ENCODE measurements around the gene YTHDC2. TPM values are rescaled to one million over a fixed set of nuclear protein-coding genes. Genes with fewer than 3 reads are reported as not detected.

The YTHDC2 gene
- total and polyA plus RNA-seq, 10 of the 15 experiments (the other 5 are each of a cell fraction or from before 2014, with no cell fraction given) = 3.8 to 25.8 (median 16.4) TPM

DNA sequence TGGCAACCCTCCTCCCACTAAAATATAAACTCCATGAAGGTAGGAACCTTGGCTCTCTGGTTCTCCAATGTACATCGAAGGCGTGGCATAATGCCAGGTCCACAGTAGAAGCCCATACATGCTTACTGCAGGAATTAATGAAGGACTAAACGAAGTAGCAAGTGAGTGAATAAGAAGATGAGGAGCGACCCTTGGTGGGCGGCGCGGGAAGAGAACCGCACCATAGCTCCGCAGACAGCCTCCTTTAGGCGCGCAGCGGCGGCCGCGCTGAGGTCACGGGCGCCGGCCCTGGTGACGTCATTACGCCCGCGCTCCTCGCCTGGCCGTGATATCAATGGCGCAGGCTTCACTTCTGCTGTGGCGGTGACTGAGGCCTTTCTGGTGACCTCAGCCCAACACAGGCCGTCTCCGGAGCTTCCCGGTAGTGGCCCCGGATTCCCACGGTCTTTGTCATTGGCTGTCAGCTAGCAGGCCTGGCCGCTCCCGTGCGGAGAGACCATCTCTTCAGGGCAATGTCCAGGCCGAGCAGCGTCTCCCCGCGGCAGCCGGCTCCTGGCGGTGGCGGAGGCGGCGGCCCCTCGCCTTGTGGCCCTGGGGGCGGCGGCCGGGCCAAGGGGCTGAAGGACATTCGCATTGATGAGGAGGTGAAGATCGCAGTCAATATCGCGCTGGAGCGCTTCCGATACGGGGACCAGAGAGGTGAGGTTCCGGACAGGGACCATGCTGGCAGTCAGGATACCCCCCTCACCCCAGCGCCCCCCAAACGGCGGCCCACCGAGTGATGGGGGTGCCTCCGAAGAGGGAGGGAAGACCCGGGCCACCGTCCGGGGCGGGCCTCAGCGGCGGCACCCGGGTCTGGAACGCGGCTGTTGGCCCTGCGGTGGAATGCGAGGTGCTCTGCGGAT lies at the start of gene YTHDC2 (continued):
- TF ChIP-seq SMAD5 (IDR thresholded peaks at IDR 0.05; ENCODE audit: low read depth) (peak; percentile 85; the same call in 1 of the 2 replicates), RAD21 (IDR thresholded peaks at IDR 0.05; ENCODE audit: insufficient read depth, low read depth, low read length) (peak; percentile 35; the same call in 1 of the 2 replicates), SREBF1 (IDR thresholded peaks at IDR 0.05; ENCODE audit: low read length) (0 out of 2 replicates have a peak, but pooled peaks have one; percentile 28), ZNF24 (IDR thresholded peaks at IDR 0.05) (peak; percentile 97), CHD1 (IDR thresholded peaks at IDR 0.05; ENCODE audit: low read depth, low read length) (no peak), KAT2A (conservative IDR thresholded peaks at IDR 0.05; ENCODE audit: control insufficient read depth, low read depth, low read length) (no peak), EED (IDR thresholded peaks at IDR 0.05; ENCODE audit: low read depth) (no peak), HCFC1 (IDR thresholded peaks at IDR 0.05; ENCODE audit: low read length) (peak; percentile 29; the same call in 1 of the 2 replicates), BHLHE40 (IDR thresholded peaks at IDR 0.05; ENCODE audit: borderline replicate concordance in 1 of 2, low read depth in 2 of 2, low read length in 1 of 2) (peak; percentile 60 to 87; a peak in 3 of 4 replicates), NFXL1 (IDR thresholded peaks at IDR 0.05; ENCODE audit: borderline replicate concordance) (no peak), NR2C2 (IDR thresholded peaks at IDR 0.05; ENCODE audit: borderline replicate concordance, control insufficient read depth, insufficient read length, low read depth) (no peak), BACH1 (IDR thresholded peaks at IDR 0.05; ENCODE audit: borderline replicate concordance) (no peak), PAX5 (IDR thresholded peaks at IDR 0.05; ENCODE audit: borderline replicate concordance, low read depth, low read length) (peak; percentile 75; the same call in 1 of the 2 replicates), KDM1A (IDR thresholded peaks at IDR 0.05; ENCODE audit: borderline replicate concordance) (0 out of 2 replicates have a peak, but pooled peaks have one; percentile 30), MYC (IDR thresholded peaks at IDR 0.05; ENCODE audit: insufficient read depth, insufficient read length, insufficient replicate concordance, low read length, severe bottlenecking) (no peak), TBL1XR1 (IDR thresholded peaks at IDR 0.05; ENCODE audit: low read depth, low read length) (no peak), SPI1 (IDR thresholded peaks at IDR 0.05; ENCODE audit: borderline replicate concordance, insufficient read depth, low read depth, low read length) (peak; percentile 28; the same call in 1 of the 2 replicates), NR2F1 (conservative IDR thresholded peaks at IDR 0.05) (peak; percentile 90)
- TF ChIP-seq, protein P1, sequence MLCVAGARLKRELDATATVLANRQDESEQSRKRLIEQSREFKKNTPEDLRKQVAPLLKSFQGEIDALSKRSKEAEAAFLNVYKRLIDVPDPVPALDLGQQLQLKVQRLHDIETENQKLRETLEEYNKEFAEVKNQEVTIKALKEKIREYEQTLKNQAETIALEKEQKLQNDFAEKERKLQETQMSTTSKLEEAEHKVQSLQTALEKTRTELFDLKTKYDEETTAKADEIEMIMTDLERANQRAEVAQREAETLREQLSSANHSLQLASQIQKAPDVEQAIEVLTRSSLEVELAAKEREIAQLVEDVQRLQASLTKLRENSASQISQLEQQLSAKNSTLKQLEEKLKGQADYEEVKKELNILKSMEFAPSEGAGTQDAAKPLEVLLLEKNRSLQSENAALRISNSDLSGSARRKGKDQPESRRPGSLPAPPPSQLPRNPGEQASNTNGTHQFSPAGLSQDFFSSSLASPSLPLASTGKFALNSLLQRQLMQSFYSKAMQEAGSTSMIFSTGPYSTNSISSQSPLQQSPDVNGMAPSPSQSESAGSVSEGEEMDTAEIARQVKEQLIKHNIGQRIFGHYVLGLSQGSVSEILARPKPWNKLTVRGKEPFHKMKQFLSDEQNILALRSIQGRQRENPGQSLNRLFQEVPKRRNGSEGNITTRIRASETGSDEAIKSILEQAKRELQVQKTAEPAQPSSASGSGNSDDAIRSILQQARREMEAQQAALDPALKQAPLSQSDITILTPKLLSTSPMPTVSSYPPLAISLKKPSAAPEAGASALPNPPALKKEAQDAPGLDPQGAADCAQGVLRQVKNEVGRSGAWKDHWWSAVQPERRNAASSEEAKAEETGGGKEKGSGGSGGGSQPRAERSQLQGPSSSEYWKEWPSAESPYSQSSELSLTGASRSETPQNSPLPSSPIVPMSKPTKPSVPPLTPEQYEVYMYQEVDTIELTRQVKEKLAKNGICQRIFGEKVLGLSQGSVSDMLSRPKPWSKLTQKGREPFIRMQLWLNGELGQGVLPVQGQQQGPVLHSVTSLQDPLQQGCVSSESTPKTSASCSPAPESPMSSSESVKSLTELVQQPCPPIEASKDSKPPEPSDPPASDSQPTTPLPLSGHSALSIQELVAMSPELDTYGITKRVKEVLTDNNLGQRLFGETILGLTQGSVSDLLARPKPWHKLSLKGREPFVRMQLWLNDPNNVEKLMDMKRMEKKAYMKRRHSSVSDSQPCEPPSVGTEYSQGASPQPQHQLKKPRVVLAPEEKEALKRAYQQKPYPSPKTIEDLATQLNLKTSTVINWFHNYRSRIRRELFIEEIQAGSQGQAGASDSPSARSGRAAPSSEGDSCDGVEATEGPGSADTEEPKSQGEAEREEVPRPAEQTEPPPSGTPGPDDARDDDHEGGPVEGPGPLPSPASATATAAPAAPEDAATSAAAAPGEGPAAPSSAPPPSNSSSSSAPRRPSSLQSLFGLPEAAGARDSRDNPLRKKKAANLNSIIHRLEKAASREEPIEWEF (IDR thresholded peaks at IDR 0.05; ENCODE audit: insufficient replicate concordance, low read depth, low read length) = no peak
- TF ChIP-seq, protein P2, sequence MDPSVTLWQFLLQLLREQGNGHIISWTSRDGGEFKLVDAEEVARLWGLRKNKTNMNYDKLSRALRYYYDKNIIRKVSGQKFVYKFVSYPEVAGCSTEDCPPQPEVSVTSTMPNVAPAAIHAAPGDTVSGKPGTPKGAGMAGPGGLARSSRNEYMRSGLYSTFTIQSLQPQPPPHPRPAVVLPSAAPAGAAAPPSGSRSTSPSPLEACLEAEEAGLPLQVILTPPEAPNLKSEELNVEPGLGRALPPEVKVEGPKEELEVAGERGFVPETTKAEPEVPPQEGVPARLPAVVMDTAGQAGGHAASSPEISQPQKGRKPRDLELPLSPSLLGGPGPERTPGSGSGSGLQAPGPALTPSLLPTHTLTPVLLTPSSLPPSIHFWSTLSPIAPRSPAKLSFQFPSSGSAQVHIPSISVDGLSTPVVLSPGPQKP (IDR thresholded peaks at IDR 0.05; ENCODE audit: low read depth, low read length) = no peak
- TF ChIP-seq, protein P3, sequence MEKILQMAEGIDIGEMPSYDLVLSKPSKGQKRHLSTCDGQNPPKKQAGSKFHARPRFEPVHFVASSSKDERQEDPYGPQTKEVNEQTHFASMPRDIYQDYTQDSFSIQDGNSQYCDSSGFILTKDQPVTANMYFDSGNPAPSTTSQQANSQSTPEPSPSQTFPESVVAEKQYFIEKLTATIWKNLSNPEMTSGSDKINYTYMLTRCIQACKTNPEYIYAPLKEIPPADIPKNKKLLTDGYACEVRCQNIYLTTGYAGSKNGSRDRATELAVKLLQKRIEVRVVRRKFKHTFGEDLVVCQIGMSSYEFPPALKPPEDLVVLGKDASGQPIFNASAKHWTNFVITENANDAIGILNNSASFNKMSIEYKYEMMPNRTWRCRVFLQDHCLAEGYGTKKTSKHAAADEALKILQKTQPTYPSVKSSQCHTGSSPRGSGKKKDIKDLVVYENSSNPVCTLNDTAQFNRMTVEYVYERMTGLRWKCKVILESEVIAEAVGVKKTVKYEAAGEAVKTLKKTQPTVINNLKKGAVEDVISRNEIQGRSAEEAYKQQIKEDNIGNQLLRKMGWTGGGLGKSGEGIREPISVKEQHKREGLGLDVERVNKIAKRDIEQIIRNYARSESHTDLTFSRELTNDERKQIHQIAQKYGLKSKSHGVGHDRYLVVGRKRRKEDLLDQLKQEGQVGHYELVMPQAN (conservative IDR thresholded peaks at IDR 0.05) = peak; percentile 48; the same call in 1 of the 2 replicates
